HCT116 (cell line): ENCODE data around the gene USP2.

Experiments used
- EZH2 ChIP-seq: fragments of 200-600 bp; sonication (generic); IDR thresholded peaks from 2 replicates; pipeline ENCODE4 v1.6.1; 2017; ENCODE audit warnings: antibody characterized with exemption, mixed run types
- JUND ChIP-seq: IDR thresholded peaks from 2 replicates; pipeline ENCODE4 v1.6.1; 2012

GRCh38 chr11:119382101-119382500 is 611 bp upstream of the USP2 start:
- no peak for TF ChIP-seq JUND
- no peak for TF ChIP-seq EZH2
